H9 (cell line): ENCODE measurements around the gene TMEM266. TPM values are rescaled to one million over a fixed set of nuclear protein-coding genes. Genes with fewer than 3 reads are reported as not detected.

Experiments used
- DNase-seq: peaks from one replicate; pipeline ENCODE4 v3.0.0-alpha.2; 2017
- H2AFZ ChIP-seq: one replicate; pipeline ENCODE4 v1.6.1; 2013; ENCODE audit warnings: mild to moderate bottlenecking, low read length, control low read depth, moderate library complexity
- H2AK5ac ChIP-seq: 2 replicates; pipeline ENCODE4 v1.6.1; 2013; ENCODE audit warnings: low read length, control low read depth, mixed read lengths; ENCODE audit not compliant: insufficient read length
- H2BK120ac ChIP-seq: one replicate; pipeline ENCODE4 v1.6.1; 2013; ENCODE audit warnings: low read depth, mild to moderate bottlenecking, low read length, control low read depth, inconsistent platforms; ENCODE audit not compliant: poor library complexity, severe bottlenecking
- H2BK12ac ChIP-seq: 2 replicates; pipeline ENCODE4 v1.6.1; 2013; ENCODE audit warnings: low read length, control low read depth, mixed read lengths, low read depth; ENCODE audit not compliant: insufficient read length
- H2BK15ac ChIP-seq: 2 replicates; pipeline ENCODE4 v1.6.1; 2013; ENCODE audit warnings: low read depth, low read length, control low read depth
- H2BK20ac ChIP-seq: one replicate; pipeline ENCODE4 v1.6.1; 2013; ENCODE audit warnings: low read depth, mild to moderate bottlenecking, low read length, control low read depth, inconsistent platforms; ENCODE audit not compliant: poor library complexity, severe bottlenecking
- H2BK5ac ChIP-seq: 2 replicates; pipeline ENCODE4 v1.6.1; 2013; ENCODE audit warnings: low read length, control low read depth, mixed read lengths; ENCODE audit not compliant: insufficient read length
- H3K14ac ChIP-seq: 2 replicates; pipeline ENCODE4 v1.6.1; 2013; ENCODE audit warnings: low read length, control low read depth; ENCODE audit not compliant: insufficient read depth
- H3K18ac ChIP-seq: 2 replicates; pipeline ENCODE4 v1.6.1; 2013; ENCODE audit warnings: low read depth, mild to moderate bottlenecking, mixed read lengths, low read length, control low read depth; ENCODE audit not compliant: insufficient read length
- H3K23ac ChIP-seq: 2 replicates; pipeline ENCODE4 v1.6.1; 2013; ENCODE audit warnings: low read length, control low read depth, mixed read lengths, low read depth; ENCODE audit not compliant: insufficient read length
- H3K23me2 ChIP-seq: 2 replicates; pipeline ENCODE4 v1.6.1; 2013; ENCODE audit warnings: low read depth, mild to moderate bottlenecking, mixed read lengths, low read length, control low read depth; ENCODE audit not compliant: insufficient read length, poor library complexity, severe bottlenecking
- H3K27ac ChIP-seq: 2 replicates; pipeline ENCODE4 v1.5.1; 2013; ENCODE audit warnings: low read length, control low read depth, mixed read lengths, low read depth; ENCODE audit not compliant: insufficient read length
- H3K27me3 ChIP-seq: 2 replicates; pipeline ENCODE4 v1.6.1; 2013; ENCODE audit warnings: low read length, control low read depth, inconsistent platforms; ENCODE audit not compliant: insufficient read depth
- H3K4ac ChIP-seq: 2 replicates; pipeline ENCODE4 v1.6.1; 2013; ENCODE audit warnings: low read depth, mild to moderate bottlenecking, control low read depth, inconsistent platforms, low read length, moderate library complexity
- H3K4me1 ChIP-seq: 2 replicates; pipeline ENCODE4 v1.6.1; 2013; ENCODE audit warnings: low read length, control low read depth, inconsistent platforms; ENCODE audit not compliant: insufficient read depth
- H3K4me2 ChIP-seq: 2 replicates; pipeline ENCODE4 v1.6.1; 2013; ENCODE audit warnings: low read length, control low read depth, mixed read lengths; ENCODE audit not compliant: insufficient read length, insufficient read depth
- H3K56ac ChIP-seq: 2 replicates; pipeline ENCODE4 v1.6.1; 2013; ENCODE audit warnings: low read depth, mild to moderate bottlenecking, mixed read lengths, low read length, control low read depth; ENCODE audit not compliant: insufficient read length
- H3K79me1 ChIP-seq: 2 replicates; pipeline ENCODE4 v1.6.1; 2013; ENCODE audit warnings: low read depth, mild to moderate bottlenecking, moderate library complexity, low read length, control low read depth, inconsistent platforms; ENCODE audit not compliant: insufficient read depth, poor library complexity, severe bottlenecking
- H3K79me2 ChIP-seq: 2 replicates; pipeline ENCODE4 v1.6.1; 2013; ENCODE audit warnings: low read length, control low read depth, inconsistent platforms; ENCODE audit not compliant: insufficient read depth
- H3K9ac ChIP-seq: 2 replicates; pipeline ENCODE4 v1.6.1; 2013; ENCODE audit warnings: low read length, control low read depth, mixed read lengths; ENCODE audit not compliant: insufficient read length; ENCODE audit errors: extremely low read depth
- H3K9me3 ChIP-seq: one replicate; pipeline ENCODE4 v1.6.1; 2013; ENCODE audit warnings: low read depth, low read length, inconsistent platforms; ENCODE audit not compliant: control insufficient read depth
- H3T11ph ChIP-seq: one replicate; pipeline ENCODE4 v1.6.1; 2013; ENCODE audit warnings: mild to moderate bottlenecking, low read length, control low read depth, inconsistent platforms
- H4K20me1 ChIP-seq: one replicate; pipeline ENCODE4 v1.6.1; 2013; ENCODE audit not compliant: control insufficient read depth, insufficient read length, insufficient read depth
- H4K5ac ChIP-seq: 2 replicates; pipeline ENCODE4 v1.6.1; 2013; ENCODE audit warnings: low read depth, mild to moderate bottlenecking, mixed read lengths, low read length, control low read depth; ENCODE audit not compliant: insufficient read length
- H4K8ac ChIP-seq: replicated peaks from 2 replicates; pipeline ENCODE4 v1.6.1; 2013; ENCODE audit warnings: low read length, control low read depth, mixed read lengths, low read depth; ENCODE audit not compliant: insufficient read length
- H4K91ac ChIP-seq: 2 replicates; pipeline ENCODE4 v1.6.1; 2013; ENCODE audit warnings: low read depth, mild to moderate bottlenecking, moderate library complexity, mixed read lengths, low read length, control low read depth; ENCODE audit not compliant: insufficient read length
- H3K27ac Mint-ChIP-seq, 3 experiments: 2 replicates in 2 of 3; 3 replicates in 1 of 3; pipeline ENCODE4 v1.8.0; 2020 to 2021; ENCODE audit warnings: mixed read lengths in 3 of 3, mild to moderate bottlenecking in 1 of 3, moderate library complexity in 1 of 3
- H3K27me3 Mint-ChIP-seq: 2 replicates; pipeline ENCODE4 v1.8.0; 2021; ENCODE audit warnings: low read depth, mild to moderate bottlenecking, moderate library complexity, mixed read lengths
- H3K36me3 Mint-ChIP-seq, 3 experiments: 2 replicates in 2 of 3; 3 replicates in 1 of 3; pipeline ENCODE4 v1.8.0; 2020 to 2021; ENCODE audit warnings: low read depth in 3 of 3, mixed read lengths in 3 of 3; ENCODE audit not compliant: insufficient read depth in 1 of 3
- H3K4me1 Mint-ChIP-seq, 2 experiments: 2 replicates each; pipeline ENCODE4 v1.8.0; 2020; ENCODE audit warnings: mixed read lengths in 2 of 2
- H3K4me3 Mint-ChIP-seq, 2 experiments: 2 replicates in 1 of 2; 3 replicates in 1 of 2; pipeline ENCODE4 v1.8.0; 2020 to 2021; ENCODE audit warnings: mild to moderate bottlenecking in 2 of 2, mixed read lengths in 2 of 2, moderate library complexity in 1 of 2
- H3K9me3 Mint-ChIP-seq, 2 experiments: 2 replicates in 1 of 2; 3 replicates in 1 of 2; pipeline ENCODE4 v1.8.0; 2020; ENCODE audit warnings: mild to moderate bottlenecking in 2 of 2, mixed read lengths in 2 of 2, moderate library complexity in 1 of 2
- WGBS: extraction: QIAGEN DNeasy Blood & Tissue Kit; methylation state at CpG from one replicate; pipeline ENCODE4 v1.1.7; 2013; ENCODE audit warnings: missing lambda C conversion rate, low lambda C conversion rate, mixed read lengths; ENCODE audit not compliant: insufficient read length; ENCODE audit errors: extremely low coverage; 5-methylcytosine and 5-hydroxymethylcytosine counted together
- total RNA-seq: library from RNA; stranded (reverse); gene quantifications from 2 replicates; pipeline ENCODE4 v1.2.1, GENCODE V29; 2021
- TF ChIP-seq, protein P1 (sequence below): fragments of 200-600 bp; sonication (generic); conservative IDR thresholded peaks from 3 replicates; pipeline ENCODE4 v1.8.0; 2021; ENCODE audit warnings: antibody characterized with exemption, mild to moderate bottlenecking

The TMEM266 gene
- total RNA-seq, 1 experiment from 2014 or later, result 0.81 TPM

DNA sequence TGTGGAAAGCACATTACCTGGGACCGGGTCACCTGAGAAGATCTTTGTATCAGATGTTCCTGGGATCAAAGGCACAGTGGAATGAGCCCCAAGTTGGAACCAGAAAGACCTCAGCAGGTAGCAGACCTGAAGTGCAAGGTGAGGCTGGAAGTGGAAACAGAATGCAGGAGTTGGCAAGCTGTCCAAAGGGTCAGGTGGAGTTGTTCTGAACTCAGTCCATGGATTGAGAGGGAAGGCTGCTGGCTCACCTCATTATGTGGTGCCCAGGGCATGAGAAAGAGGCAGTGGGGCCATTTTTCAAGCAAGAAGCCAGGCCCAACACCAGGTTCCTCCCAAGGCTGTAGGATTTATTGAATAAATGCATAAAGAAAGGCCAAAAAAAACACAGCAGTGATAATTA, 49.3 kb downstream of the TMEM266 start:
- H3K23me2 ChIP-seq, result no peaks in the 10 kb centered on the region
- H3K36me3 Mint-ChIP-seq, result peaks cover 6 to 13% (median 12%) of the 10 kb centered on the region in 3 experiments
- no peak overlapping the region for H3K4me2 ChIP-seq
- peaks cover 6 to 10% of the 10 kb centered on the region in 2 experiments; a peak in 4 of 5 replicates for H3K9me3 Mint-ChIP-seq
- H3K79me1 ChIP-seq, result no peaks in the 10 kb centered on the region
- no peak overlapping the region for H3K4me3 Mint-ChIP-seq
- no peak overlapping the region for H2AFZ ChIP-seq
- no peak overlapping the region for H3K14ac ChIP-seq
- H2BK15ac ChIP-seq, result no peak overlapping the region
- H3K23ac ChIP-seq, result no peak overlapping the region
- H3T11ph ChIP-seq, result no peak overlapping the region
- H3K27me3 ChIP-seq, result no peaks in the 10 kb centered on the region
- H3K27me3 Mint-ChIP-seq, result peaks cover 6% of the 10 kb centered on the region
- no peak overlapping the region for H3K9ac ChIP-seq
- no peaks in the 10 kb centered on the region for H4K20me1 ChIP-seq
- no peak overlapping the region for H3K27ac ChIP-seq
- no peak overlapping the region for H3K18ac ChIP-seq
- no peak overlapping the region for H2AK5ac ChIP-seq
- H3K9me3 ChIP-seq, result no peaks in the 10 kb centered on the region
- no peak overlapping the region for H4K8ac ChIP-seq
- H3K27ac Mint-ChIP-seq, result peak overlapping the region in 2 of 3 experiments; percentile 11 to 62; a peak in 3 of 7 replicates
- no peak overlapping the region for H4K91ac ChIP-seq
- H3K4ac ChIP-seq, result no peak overlapping the region
- no peak overlapping the region for H2BK12ac ChIP-seq
- TF ChIP-seq, protein P1, sequence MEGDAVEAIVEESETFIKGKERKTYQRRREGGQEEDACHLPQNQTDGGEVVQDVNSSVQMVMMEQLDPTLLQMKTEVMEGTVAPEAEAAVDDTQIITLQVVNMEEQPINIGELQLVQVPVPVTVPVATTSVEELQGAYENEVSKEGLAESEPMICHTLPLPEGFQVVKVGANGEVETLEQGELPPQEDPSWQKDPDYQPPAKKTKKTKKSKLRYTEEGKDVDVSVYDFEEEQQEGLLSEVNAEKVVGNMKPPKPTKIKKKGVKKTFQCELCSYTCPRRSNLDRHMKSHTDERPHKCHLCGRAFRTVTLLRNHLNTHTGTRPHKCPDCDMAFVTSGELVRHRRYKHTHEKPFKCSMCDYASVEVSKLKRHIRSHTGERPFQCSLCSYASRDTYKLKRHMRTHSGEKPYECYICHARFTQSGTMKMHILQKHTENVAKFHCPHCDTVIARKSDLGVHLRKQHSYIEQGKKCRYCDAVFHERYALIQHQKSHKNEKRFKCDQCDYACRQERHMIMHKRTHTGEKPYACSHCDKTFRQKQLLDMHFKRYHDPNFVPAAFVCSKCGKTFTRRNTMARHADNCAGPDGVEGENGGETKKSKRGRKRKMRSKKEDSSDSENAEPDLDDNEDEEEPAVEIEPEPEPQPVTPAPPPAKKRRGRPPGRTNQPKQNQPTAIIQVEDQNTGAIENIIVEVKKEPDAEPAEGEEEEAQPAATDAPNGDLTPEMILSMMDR, result no peak
- H3K56ac ChIP-seq, result no peak overlapping the region
- no peak overlapping the region for H2BK120ac ChIP-seq
- no peak for DNase-seq
- peaks cover 21 to 31% of the 10 kb centered on the region in 2 experiments for H3K4me1 Mint-ChIP-seq
- no CpG with 5 or more reads among the region's 1 CpG for WGBS
- H4K5ac ChIP-seq, result no peak overlapping the region
- H3K79me2 ChIP-seq, result no peaks in the 10 kb centered on the region
- H3K4me1 ChIP-seq, result peaks cover 4% of the 10 kb centered on the region; the same call in 1 of the 2 replicates
- no peak overlapping the region for H2BK5ac ChIP-seq
- no peak overlapping the region for H2BK20ac ChIP-seq
